Neural cell (in vitro differentiated cells): ENCODE data around the gene DUSP14. TPM values are rescaled to one million over a fixed set of nuclear protein-coding genes. Genes with fewer than 3 reads are reported as not detected.
"Not testable (repeated sequence)": the region's sequence is repeated elsewhere in the genome, so short reads cannot be mapped to it uniquely, and the experiment has no call there.

Experiments used
- H2AFZ ChIP-seq: fragments of 200-600, 300-800 bp; sonication (generic), shearing (Covaris generic); 2 replicates; pipeline ENCODE4 v1.6.0; 2014; ENCODE audit warnings: low read depth, mild to moderate bottlenecking, antibody characterized with exemption, low read length, moderate library complexity
- H3F3A ChIP-seq: fragments of 200-600 bp; shearing (Covaris generic); 2 replicates; pipeline ENCODE4 v1.6.1; 2016; ENCODE audit warnings: mild to moderate bottlenecking, moderate library complexity, mixed read lengths, antibody characterized with exemption, low read length; ENCODE audit not compliant: insufficient read depth, poor library complexity, severe bottlenecking
- H3K27ac ChIP-seq: fragments of 200-600, 300-800 bp; sonication (generic), shearing (Covaris generic); 2 replicates; pipeline ENCODE4 v1.5.1; 2014; ENCODE audit warnings: mild to moderate bottlenecking, low read length, moderate library complexity
- H3K27me3 ChIP-seq: fragments of 300-800, 200-600 bp; sonication (generic), shearing (Covaris generic); 2 replicates; pipeline ENCODE4 v1.6.0; 2014; ENCODE audit warnings: mild to moderate bottlenecking, low read depth, low read length, moderate library complexity; ENCODE audit not compliant: insufficient read depth
- H3K36me3 ChIP-seq: fragments of 300-800, 200-600 bp; sonication (generic), shearing (Covaris generic); 2 replicates; pipeline ENCODE4 v1.5.1; 2014; ENCODE audit warnings: mild to moderate bottlenecking, antibody characterized with exemption, low read length, moderate library complexity; ENCODE audit not compliant: insufficient read depth
- H3K4me2 ChIP-seq: fragments of 300-800, 200-600 bp; sonication (generic), shearing (Covaris generic); 2 replicates; pipeline ENCODE4 v1.6.0; 2014; ENCODE audit warnings: mild to moderate bottlenecking, low read length
- H3K4me3 ChIP-seq: fragments of 300-800, 200-600 bp; sonication (generic), shearing (Covaris generic); 2 replicates; pipeline ENCODE4 v1.5.1; 2014; ENCODE audit warnings: mild to moderate bottlenecking, low read length, moderate library complexity
- H3K79me2 ChIP-seq: fragments of 200-600 bp; shearing (Covaris generic); replicated peaks from 2 replicates; pipeline ENCODE4 v1.6.0; 2014; ENCODE audit warnings: mild to moderate bottlenecking, low read length, moderate library complexity; ENCODE audit not compliant: insufficient read depth
- H3K9ac ChIP-seq: fragments of 300-800, 200-600 bp; sonication (generic), shearing (Covaris generic); 2 replicates; pipeline ENCODE4 v1.6.1; 2016; ENCODE audit warnings: mild to moderate bottlenecking, low read length, mixed read lengths
- H3K9me2 ChIP-seq: fragments of 200-600 bp; shearing (Covaris generic); 2 replicates; pipeline ENCODE4 v1.6.1; 2016; ENCODE audit warnings: mild to moderate bottlenecking, low read length, mixed read lengths; ENCODE audit not compliant: insufficient read depth
- H3K9me3 ChIP-seq: fragments of 200-600, 300-800 bp; sonication (generic), shearing (Covaris generic); 2 replicates; pipeline ENCODE4 v1.6.1; 2016; ENCODE audit warnings: mild to moderate bottlenecking, mixed run types, low read length, moderate library complexity, mixed read lengths
- H4K20me1 ChIP-seq: fragments of 200-600 bp; shearing (Covaris generic); 2 replicates; pipeline ENCODE4 v1.6.1; 2016; ENCODE audit warnings: mild to moderate bottlenecking, mixed run types; ENCODE audit not compliant: insufficient read depth
- CTCF ChIP-seq: fragments of 450-650 bp; IDR thresholded peaks from 2 replicates; pipeline ENCODE4 v1.5.1; 2014; ENCODE audit warnings: antibody characterized with exemption, mild to moderate bottlenecking, moderate library complexity; ENCODE audit not compliant: poor library complexity, severe bottlenecking
- EP300 ChIP-seq: fragments of 450-650 bp; conservative IDR thresholded peaks from 2 replicates; pipeline ENCODE4 v1.6.1; 2014; ENCODE audit warnings: antibody characterized with exemption, mild to moderate bottlenecking, moderate library complexity; ENCODE audit not compliant: poor library complexity, severe bottlenecking
- EZH2 ChIP-seq: fragments of 200-600, 300-800 bp; shearing (Covaris generic), sonication (generic); IDR thresholded peaks from 2 replicates; pipeline ENCODE4 v1.6.1; 2014; ENCODE audit warnings: antibody characterized with exemption, low read length, borderline replicate concordance, mild to moderate bottlenecking; ENCODE audit not compliant: insufficient read depth, poor library complexity, severe bottlenecking
- MXI1 ChIP-seq: fragments of 450-650 bp; conservative IDR thresholded peaks from 2 replicates; pipeline ENCODE4 v1.6.1; 2014; ENCODE audit warnings: antibody characterized with exemption, mild to moderate bottlenecking; ENCODE audit not compliant: poor library complexity, severe bottlenecking
- POLR2AphosphoS5 ChIP-seq: IDR thresholded peaks from 2 replicates; pipeline ENCODE4 v1.6.1; 2012
- RAD21 ChIP-seq: fragments of 450-650 bp; conservative IDR thresholded peaks from 2 replicates; pipeline ENCODE4 v1.6.1; 2014; ENCODE audit warnings: antibody characterized with exemption, mild to moderate bottlenecking, moderate library complexity
- REST ChIP-seq: IDR thresholded peaks from 2 replicates; pipeline ENCODE4 v1.6.1; 2012; ENCODE audit warnings: borderline replicate concordance
- SMC3 ChIP-seq: fragments of 450-650 bp; conservative IDR thresholded peaks from 2 replicates; pipeline ENCODE4 v1.6.1; 2014; ENCODE audit warnings: antibody characterized with exemption, mild to moderate bottlenecking, moderate library complexity; ENCODE audit not compliant: poor library complexity
- TAF1 ChIP-seq: IDR thresholded peaks from 2 replicates; pipeline ENCODE4 v1.6.1; 2012; ENCODE audit warnings: low read depth
- polyA plus RNA-seq: library from polyadenylated mRNA; depleted of rRNA; stranded (reverse); fragments of >200 nt; gene quantifications from 2 replicates; pipeline ENCODE4 v1.2.3, GENCODE V29; 2014

Gene DUSP14
- polyA plus RNA-seq, 1 donor from 2014 or later: 19.7 TPM

DNA sequence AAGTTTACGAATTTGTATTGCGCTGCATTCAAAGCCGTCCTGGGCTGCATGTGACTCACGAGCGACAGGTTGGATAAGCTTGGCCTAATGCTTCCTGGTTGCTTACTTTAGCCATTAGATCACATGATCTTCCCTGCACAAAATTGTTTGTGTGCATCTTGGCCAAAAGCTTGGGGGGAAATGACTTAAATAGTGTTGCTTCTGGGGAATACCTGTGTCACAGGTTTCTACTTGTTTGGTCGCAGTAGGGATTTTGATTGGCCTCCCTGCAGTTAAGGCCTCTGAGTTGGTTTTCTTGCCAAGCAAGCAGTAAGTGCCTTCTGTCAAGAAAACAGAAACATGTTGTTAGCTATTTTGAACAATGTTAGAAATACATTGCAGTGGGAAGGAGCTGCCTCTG is 39.6 kb upstream of the DUSP14 start:
- no peak overlapping the region for H3K27ac ChIP-seq
- no peaks in the 10 kb centered on the region for H4K20me1 ChIP-seq
- H3F3A ChIP-seq: no peaks in the 10 kb centered on the region

DNA sequence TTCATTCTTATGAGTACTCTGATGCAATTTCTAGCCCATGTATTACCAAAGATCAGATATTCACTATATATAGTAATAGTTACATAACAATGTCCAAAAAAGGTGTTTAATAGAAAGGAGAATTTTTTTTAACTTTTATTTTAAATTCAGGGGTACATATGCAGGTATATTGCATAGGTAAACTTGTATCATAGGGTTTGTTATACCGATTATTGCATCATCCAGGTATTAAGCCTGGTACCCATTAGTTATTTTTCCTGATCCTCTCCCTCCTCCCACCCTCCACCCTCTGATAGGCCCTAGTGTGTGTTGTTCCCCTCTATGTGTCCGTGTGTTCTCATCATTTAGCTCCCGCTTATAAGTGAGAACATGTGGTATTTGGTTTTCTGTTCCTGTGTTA is 31.9 kb upstream of the DUSP14 start:
- H3K27ac ChIP-seq, H4K20me1 ChIP-seq, H3K4me3 ChIP-seq, H2AFZ ChIP-seq, H3K9ac ChIP-seq, H3K9me3 ChIP-seq, H3K4me2 ChIP-seq, H3K36me3 ChIP-seq, H3K9me2 ChIP-seq, H3F3A ChIP-seq, H3K27me3 ChIP-seq, H3K79me2 ChIP-seq: not testable (repeated sequence)

More for the DNA sequence above, 39.6 kb upstream of the DUSP14 start:
- H3K36me3 ChIP-seq: peaks cover 9% of the 10 kb centered on the region
- no peaks in the 10 kb centered on the region for H3K9me2 ChIP-seq
- H2AFZ ChIP-seq: no peak overlapping the region
- H3K9ac ChIP-seq: no peak overlapping the region
- H3K27me3 ChIP-seq: no peaks in the 10 kb centered on the region
- TF ChIP-seq RAD21 (no peak), CTCF (no peak), REST (no peak), MXI1 (no peak), POLR2AphosphoS5 (no peak), EP300 (no peak), TAF1 (no peak), SMC3 (no peak), EZH2 (no peak)
- no peak overlapping the region for H3K4me3 ChIP-seq
- H3K4me2 ChIP-seq: no peak overlapping the region
- no peaks in the 10 kb centered on the region for H3K9me3 ChIP-seq
- no peaks in the 10 kb centered on the region for H3K79me2 ChIP-seq

DNA sequence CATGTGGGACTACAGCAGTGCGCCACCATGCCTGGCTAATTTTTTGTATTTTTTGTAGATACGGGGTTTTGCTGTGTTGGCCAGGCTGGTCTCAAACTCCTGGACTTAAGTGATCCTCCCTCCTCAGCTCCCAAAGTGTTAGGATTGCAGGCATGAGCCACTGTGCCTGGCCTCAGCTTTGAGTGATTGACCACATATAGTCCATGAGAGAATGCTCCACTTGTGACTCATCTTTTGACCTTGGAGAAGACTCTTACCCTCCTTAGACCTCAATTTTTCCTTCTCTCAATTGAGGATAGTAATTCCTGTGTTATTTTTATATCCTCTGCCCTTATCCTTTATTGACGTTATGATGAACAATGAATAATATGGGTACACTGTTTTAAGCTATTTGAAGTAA is 30.9 kb upstream of the DUSP14 start:
- H3K79me2 ChIP-seq: no peaks in the 10 kb centered on the region
- H3K36me3 ChIP-seq: peaks cover 4% of the 10 kb centered on the region
- no peak overlapping the region for H3K4me3 ChIP-seq
- H2AFZ ChIP-seq: no peak overlapping the region
- H3K27ac ChIP-seq: no peak overlapping the region
- no peaks in the 10 kb centered on the region for H4K20me1 ChIP-seq
- no peak overlapping the region for H3K9ac ChIP-seq
- H3K9me3 ChIP-seq: no peaks in the 10 kb centered on the region
- no peak for TF ChIP-seq SMC3
- no peak for TF ChIP-seq TAF1
- no peak for TF ChIP-seq RAD21
- no peak for TF ChIP-seq REST
- no peak for TF ChIP-seq CTCF
- no peak for TF ChIP-seq EP300
- TF ChIP-seq POLR2AphosphoS5: no peak
- no peak for TF ChIP-seq MXI1
- TF ChIP-seq EZH2: no peak
- H3F3A ChIP-seq: no peaks in the 10 kb centered on the region
- no peaks in the 10 kb centered on the region for H3K9me2 ChIP-seq
- no peaks in the 10 kb centered on the region for H3K27me3 ChIP-seq
- H3K4me2 ChIP-seq: no peak overlapping the region
